ENCODE data around the gene GRIK4. TPM values are rescaled to one million over a fixed set of nuclear protein-coding genes. Genes with fewer than 3 reads are reported as not detected.

The GRIK4 gene
- total RNA-seq, 1 experiment from 2014 or later: not detected

- Mint-ChIP-seq H3K27me3 (ENCODE audit: insufficient read depth, unreplicated experiment) (peaks cover 58% of the 10 kb centered on the region), H3K4me3 (ENCODE audit: unreplicated experiment) (no peak overlapping the region), H3K4me1 (ENCODE audit: insufficient read depth, unreplicated experiment) (no peaks in the 10 kb centered on the region), H3K27ac (ENCODE audit: low read depth, unreplicated experiment) (no peak overlapping the region), H3K9me3 (ENCODE audit: unreplicated experiment) (no peaks in the 10 kb centered on the region), H3K36me3 (ENCODE audit: insufficient read depth, unreplicated experiment) (no peaks in the 10 kb centered on the region)
- DNase-seq (ENCODE audit: unreplicated experiment): no peak
- ChIA-PET CTCF (interaction anchor here (1.4 kb wide), 1 partner anchor 33 kb away, joined by 6 read pairs; no protein-coding TSS in a partner anchor), POLR2A (no interaction called here)
- BruUV-seq (replicated peaks): no TSS peak
- no peak for TF ChIP-seq CTCF (IDR thresholded peaks at IDR 0.05; ENCODE audit: unreplicated experiment)
- intact Hi-C loops (cut with micrococcal nuclease): no loop called here
These were observed 324.2 kb downstream of the GRIK4 start for GRCh38 chr11:120835601-120836228.

- intact Hi-C loops (cut with micrococcal nuclease): no loop called here
- DNase-seq (ENCODE audit: unreplicated experiment): no peak
- BruUV-seq (replicated peaks): no TSS peak
- CTCF ChIA-PET: no interaction called here
- Mint-ChIP-seq H3K27me3 (ENCODE audit: insufficient read depth, unreplicated experiment) (peaks cover 65% of the 10 kb centered on the region), H3K27ac (ENCODE audit: low read depth, unreplicated experiment) (no peak overlapping the region), H3K4me3 (ENCODE audit: unreplicated experiment) (no peak overlapping the region), H3K9me3 (ENCODE audit: unreplicated experiment) (no peaks in the 10 kb centered on the region), H3K4me1 (ENCODE audit: insufficient read depth, unreplicated experiment) (no peaks in the 10 kb centered on the region), H3K36me3 (ENCODE audit: insufficient read depth, unreplicated experiment) (no peaks in the 10 kb centered on the region)
- POLR2A ChIA-PET: no interaction called here
- TF ChIP-seq CTCF (IDR thresholded peaks at IDR 0.05; ENCODE audit: unreplicated experiment): no peak
These were observed 326.1 kb downstream of the GRIK4 start for GRCh38 chr11:120837696-120838095.

GRCh38 chr11:120839201-120839600 lies 327.7 kb downstream of the GRIK4 start:
- ChIA-PET CTCF (interaction anchor here (1.6 kb wide), 1 partner anchor 30 kb away, joined by 3 read pairs; no protein-coding TSS in a partner anchor), POLR2A (no interaction called here)
- no peak for DNase-seq (ENCODE audit: unreplicated experiment)
- H3K4me1 Mint-ChIP-seq (ENCODE audit: insufficient read depth, unreplicated experiment): no peaks in the 10 kb centered on the region
- H3K36me3 Mint-ChIP-seq (ENCODE audit: insufficient read depth, unreplicated experiment): no peaks in the 10 kb centered on the region
- peaks cover 55% of the 10 kb centered on the region for H3K27me3 Mint-ChIP-seq (ENCODE audit: insufficient read depth, unreplicated experiment)
- no peak for TF ChIP-seq CTCF (IDR thresholded peaks at IDR 0.05; ENCODE audit: unreplicated experiment)
- H3K27ac Mint-ChIP-seq (ENCODE audit: low read depth, unreplicated experiment): no peak overlapping the region
- H3K9me3 Mint-ChIP-seq (ENCODE audit: unreplicated experiment): no peaks in the 10 kb centered on the region
- intact Hi-C loops (cut with micrococcal nuclease): no loop called here
- no TSS peak for BruUV-seq (replicated peaks)
- no peak overlapping the region for H3K4me3 Mint-ChIP-seq (ENCODE audit: unreplicated experiment)

GRCh38 chr11:120839846-120840402 lies 328.4 kb downstream of the GRIK4 start:
- no peak overlapping the region for H3K4me3 Mint-ChIP-seq (ENCODE audit: unreplicated experiment)
- H3K4me1 Mint-ChIP-seq (ENCODE audit: insufficient read depth, unreplicated experiment): no peaks in the 10 kb centered on the region
- ChIA-PET CTCF (interaction anchor here (0.6 kb wide), 1 partner anchor 88 kb away, joined by 4 read pairs; no protein-coding TSS in a partner anchor), POLR2A (no interaction called here)
- no peaks in the 10 kb centered on the region for H3K9me3 Mint-ChIP-seq (ENCODE audit: unreplicated experiment)
- no peak for DNase-seq (ENCODE audit: unreplicated experiment)
- no TSS peak for BruUV-seq (replicated peaks)
- intact Hi-C loops (cut with micrococcal nuclease): no loop called here
- H3K27me3 Mint-ChIP-seq (ENCODE audit: insufficient read depth, unreplicated experiment): peaks cover 55% of the 10 kb centered on the region
- TF ChIP-seq CTCF (IDR thresholded peaks at IDR 0.05; ENCODE audit: unreplicated experiment): no peak
- H3K27ac Mint-ChIP-seq (ENCODE audit: low read depth, unreplicated experiment): no peak overlapping the region
- no peaks in the 10 kb centered on the region for H3K36me3 Mint-ChIP-seq (ENCODE audit: insufficient read depth, unreplicated experiment)

All from MCF 10A (cell line).